ENCODE data around the gene MAP2K2. TPM values are rescaled to one million over a fixed set of nuclear protein-coding genes. Genes with fewer than 3 reads are reported as not detected.

The MAP2K2 gene
- total and polyA plus RNA-seq, 9 of the 15 experiments (the other 6 are each of a cell fraction or from before 2014, with no cell fraction given) = 1.0 to 151 (median 58.3) TPM

GRCh38 chr19:4123615-4124568 lies at the start of gene MAP2K2 (continued):
- TF ChIP-seq, protein P1, sequence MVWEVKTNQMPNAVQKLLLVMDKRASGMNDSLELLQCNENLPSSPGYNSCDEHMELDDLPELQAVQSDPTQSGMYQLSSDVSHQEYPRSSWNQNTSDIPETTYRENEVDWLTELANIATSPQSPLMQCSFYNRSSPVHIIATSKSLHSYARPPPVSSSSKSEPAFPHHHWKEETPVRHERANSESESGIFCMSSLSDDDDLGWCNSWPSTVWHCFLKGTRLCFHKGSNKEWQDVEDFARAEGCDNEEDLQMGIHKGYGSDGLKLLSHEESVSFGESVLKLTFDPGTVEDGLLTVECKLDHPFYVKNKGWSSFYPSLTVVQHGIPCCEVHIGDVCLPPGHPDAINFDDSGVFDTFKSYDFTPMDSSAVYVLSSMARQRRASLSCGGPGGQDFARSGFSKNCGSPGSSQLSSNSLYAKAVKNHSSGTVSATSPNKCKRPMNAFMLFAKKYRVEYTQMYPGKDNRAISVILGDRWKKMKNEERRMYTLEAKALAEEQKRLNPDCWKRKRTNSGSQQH (CRISPR knock-in tag; IDR thresholded peaks at IDR 0.05) = no peak
- no peak for TF ChIP-seq ZNF311 (CRISPR knock-in tag; IDR thresholded peaks at IDR 0.05)
- no peak for TF ChIP-seq ZNF408 (CRISPR knock-in tag; IDR thresholded peaks at IDR 0.05; ENCODE audit: low read depth)
- no peak for TF ChIP-seq NFATC3 (IDR thresholded peaks at IDR 0.05)
- no peak for TF ChIP-seq KLF1 (tag; IDR thresholded peaks at IDR 0.05)
- TF ChIP-seq ZNF695 (CRISPR knock-in tag; IDR thresholded peaks at IDR 0.05) = no peak
- no peak for TF ChIP-seq RFX7 (CRISPR knock-in tag; IDR thresholded peaks at IDR 0.05)
- TF ChIP-seq GABPB1 (CRISPR knock-in tag; IDR thresholded peaks at IDR 0.05) = peak; percentile 60
- no peak for TF ChIP-seq ZNF274 (IDR thresholded peaks at IDR 0.05; ENCODE audit: borderline replicate concordance, low read depth, low read length)
- no peak for TF ChIP-seq SRSF1 (IDR thresholded peaks at IDR 0.05; ENCODE audit: low read depth, low read length)
- TF ChIP-seq POLR2A (conservative IDR thresholded peaks at IDR 0.05) = peak; percentile 92
- TF ChIP-seq, protein P2, sequence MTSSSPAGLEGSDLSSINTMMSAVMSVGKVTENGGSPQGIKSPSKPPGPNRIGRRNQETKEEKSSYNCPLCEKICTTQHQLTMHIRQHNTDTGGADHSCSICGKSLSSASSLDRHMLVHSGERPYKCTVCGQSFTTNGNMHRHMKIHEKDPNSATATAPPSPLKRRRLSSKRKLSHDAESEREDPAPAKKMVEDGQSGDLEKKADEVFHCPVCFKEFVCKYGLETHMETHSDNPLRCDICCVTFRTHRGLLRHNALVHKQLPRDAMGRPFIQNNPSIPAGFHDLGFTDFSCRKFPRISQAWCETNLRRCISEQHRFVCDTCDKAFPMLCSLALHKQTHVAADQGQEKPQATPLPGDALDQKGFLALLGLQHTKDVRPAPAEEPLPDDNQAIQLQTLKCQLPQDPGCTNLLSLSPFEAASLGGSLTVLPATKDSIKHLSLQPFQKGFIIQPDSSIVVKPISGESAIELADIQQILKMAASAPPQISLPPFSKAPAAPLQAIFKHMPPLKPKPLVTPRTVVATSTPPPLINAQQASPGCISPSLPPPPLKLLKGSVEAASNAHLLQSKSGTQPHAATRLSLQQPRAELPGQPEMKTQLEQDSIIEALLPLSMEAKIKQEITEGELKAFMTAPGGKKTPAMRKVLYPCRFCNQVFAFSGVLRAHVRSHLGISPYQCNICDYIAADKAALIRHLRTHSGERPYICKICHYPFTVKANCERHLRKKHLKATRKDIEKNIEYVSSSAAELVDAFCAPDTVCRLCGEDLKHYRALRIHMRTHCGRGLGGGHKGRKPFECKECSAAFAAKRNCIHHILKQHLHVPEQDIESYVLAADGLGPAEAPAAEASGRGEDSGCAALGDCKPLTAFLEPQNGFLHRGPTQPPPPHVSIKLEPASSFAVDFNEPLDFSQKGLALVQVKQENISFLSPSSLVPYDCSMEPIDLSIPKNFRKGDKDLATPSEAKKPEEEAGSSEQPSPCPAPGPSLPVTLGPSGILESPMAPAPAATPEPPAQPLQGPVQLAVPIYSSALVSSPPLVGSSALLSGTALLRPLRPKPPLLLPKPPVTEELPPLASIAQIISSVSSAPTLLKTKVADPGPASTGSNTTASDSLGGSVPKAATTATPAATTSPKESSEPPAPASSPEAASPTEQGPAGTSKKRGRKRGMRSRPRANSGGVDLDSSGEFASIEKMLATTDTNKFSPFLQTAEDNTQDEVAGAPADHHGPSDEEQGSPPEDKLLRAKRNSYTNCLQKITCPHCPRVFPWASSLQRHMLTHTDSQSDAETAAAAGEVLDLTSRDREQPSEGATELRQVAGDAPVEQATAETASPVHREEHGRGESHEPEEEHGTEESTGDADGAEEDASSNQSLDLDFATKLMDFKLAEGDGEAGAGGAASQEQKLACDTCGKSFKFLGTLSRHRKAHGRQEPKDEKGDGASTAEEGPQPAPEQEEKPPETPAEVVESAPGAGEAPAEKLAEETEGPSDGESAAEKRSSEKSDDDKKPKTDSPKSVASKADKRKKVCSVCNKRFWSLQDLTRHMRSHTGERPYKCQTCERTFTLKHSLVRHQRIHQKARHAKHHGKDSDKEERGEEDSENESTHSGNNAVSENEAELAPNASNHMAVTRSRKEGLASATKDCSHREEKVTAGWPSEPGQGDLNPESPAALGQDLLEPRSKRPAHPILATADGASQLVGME (CRISPR knock-in tag; IDR thresholded peaks at IDR 0.05) = no peak
- TF ChIP-seq CREM (IDR thresholded peaks at IDR 0.05; ENCODE audit: low read depth) = peak; percentile 64
- TF ChIP-seq ZNF253 (CRISPR knock-in tag; conservative IDR thresholded peaks at IDR 0.05) = no peak
- no peak for TF ChIP-seq TSC22D4 (tag; IDR thresholded peaks at IDR 0.05)
- TF ChIP-seq KDM5B (IDR thresholded peaks at IDR 0.05; ENCODE audit: insufficient replicate concordance, low read depth, low read length) = peak; percentile 95
- peak; percentile 91; the same call in 1 of the 2 replicates for TF ChIP-seq GATAD2A (IDR thresholded peaks at IDR 0.05)
- TF ChIP-seq ZBTB9 (CRISPR knock-in tag; IDR thresholded peaks at IDR 0.05) = no peak
- TF ChIP-seq SMAD4 (CRISPR knock-in tag; conservative IDR thresholded peaks at IDR 0.05) = peak; percentile 39; the same call in 1 of the 2 replicates
- TF ChIP-seq ZNF644 (tag; IDR thresholded peaks at IDR 0.05; ENCODE audit: low read depth) = no peak
